Hematopoietic multipotent progenitor cell treated with erythropoietin and hydrocortisone succinate and interleukin-3 and kit ligand, for 6 days (in vitro differentiated cells): Measurements from ENCODE around the gene BGN.

Experiments used
- DNase-seq: peaks from one replicate; pipeline ENCODE4 v3.0.0-alpha.2; 2015

The BGN gene

DNA sequence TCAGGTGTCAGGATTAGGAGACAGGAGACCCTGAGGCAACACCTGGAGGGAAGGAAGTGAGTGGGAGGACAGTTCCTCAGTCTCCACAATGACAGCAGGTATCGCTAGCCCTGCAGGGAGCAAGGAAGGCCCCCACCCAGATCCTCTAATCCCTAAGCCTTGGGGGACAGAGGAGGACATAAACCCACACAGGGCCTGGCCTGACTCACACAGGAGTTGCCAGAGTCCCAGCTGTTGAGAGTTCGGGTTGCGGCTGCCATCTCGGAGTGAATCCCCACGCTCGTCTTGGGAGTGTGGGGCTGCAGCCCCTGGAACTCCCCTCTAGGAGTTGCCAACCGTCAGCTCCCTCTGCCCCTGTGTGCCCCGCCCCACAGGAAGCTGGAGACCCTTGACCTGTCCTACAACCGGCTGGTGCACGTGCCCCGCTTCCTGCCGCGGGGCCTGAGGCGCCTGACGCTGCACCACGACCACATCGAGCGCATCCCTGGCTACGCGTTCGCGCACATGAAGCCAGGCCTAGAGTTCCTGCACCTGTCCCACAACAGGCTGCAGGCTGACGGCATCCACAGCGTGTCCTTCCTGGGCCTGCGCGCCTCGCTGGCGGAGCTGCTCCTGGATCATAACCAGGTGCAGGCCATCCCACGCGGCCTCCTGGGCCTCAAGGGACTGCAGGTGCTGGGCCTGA is 9.2 kb upstream of the BGN start:
- DNase-seq, result no peak

DNA sequence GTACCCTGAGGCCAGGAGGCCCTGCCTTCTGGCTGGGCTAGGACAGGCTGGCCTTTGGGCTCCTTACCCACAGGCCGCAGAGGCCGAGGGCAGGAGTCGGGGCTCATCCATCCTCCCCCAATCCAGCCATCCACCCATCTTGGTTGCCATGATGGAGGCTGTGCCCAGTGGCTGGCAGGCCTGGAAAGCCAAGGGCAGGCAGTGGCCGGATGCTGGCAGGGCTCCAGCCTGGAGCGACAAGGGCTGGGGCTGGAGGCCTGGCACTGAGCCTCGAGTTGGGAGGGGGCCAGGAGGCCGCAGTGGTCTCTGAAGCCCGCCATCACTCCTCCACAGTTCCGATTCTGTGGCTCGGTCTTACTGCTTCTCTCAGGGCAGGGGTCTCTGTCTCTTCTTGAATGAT is 8.6 kb upstream of the BGN start:
- no peak for DNase-seq

DNA sequence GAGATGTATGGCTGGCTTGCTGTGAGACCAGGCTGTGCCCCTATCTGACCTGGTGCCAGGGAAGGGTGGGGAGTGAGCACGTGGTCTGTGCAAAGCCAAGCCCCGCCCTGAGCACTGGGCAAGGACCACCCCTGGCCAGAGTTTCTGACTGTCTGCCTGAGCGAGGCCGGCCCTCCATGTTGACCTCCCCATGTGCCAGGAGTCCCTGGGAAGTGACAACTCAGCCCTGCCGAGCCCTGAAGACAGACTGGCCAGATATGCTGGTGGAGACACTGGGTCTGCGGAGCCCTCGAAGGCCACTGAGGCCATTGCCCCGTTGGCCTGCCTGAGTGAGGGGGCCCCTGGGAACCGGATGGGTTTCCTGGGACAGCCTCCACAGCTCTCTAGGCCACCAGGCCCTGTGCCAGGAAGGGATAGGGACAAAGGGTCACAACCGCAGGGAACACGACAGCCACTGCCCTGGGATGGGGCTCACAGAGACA is 7.1 kb upstream of the BGN start:
- no peak for DNase-seq

DNA sequence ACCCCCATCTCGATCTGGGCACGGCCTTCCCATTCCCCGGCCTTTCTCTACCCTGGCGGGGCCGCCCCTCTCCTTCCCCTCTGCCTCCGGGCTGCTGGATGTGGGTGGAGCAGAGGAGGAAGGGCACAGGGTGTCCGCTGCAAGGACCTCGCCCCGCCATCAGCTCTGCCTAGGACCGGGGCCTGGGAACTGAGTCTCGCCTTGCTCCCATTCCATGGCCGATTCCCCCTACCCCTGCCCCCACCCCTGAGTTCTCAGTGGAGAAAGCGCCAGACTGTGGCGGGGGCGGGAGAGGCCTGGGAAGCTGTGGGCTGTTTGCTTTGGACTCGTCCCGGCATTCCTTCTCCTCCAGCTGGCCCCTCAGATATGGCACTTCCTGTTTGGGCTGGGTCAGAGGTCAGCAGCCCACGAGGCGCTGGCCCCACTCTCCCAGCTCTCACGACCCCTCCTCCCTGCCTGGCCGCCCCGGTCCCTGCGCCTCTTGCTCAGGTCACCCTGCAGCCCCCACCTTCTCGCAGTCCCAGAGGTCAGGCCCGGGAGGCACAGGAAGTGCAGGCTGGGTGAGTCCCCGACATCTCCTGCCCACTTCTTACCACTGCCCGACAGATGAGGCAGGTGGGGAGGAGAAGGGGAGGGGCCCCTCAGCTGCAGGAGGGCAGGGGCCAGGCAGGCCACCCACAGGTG is 6.4 kb upstream of the BGN start:
- no peak for DNase-seq

DNA sequence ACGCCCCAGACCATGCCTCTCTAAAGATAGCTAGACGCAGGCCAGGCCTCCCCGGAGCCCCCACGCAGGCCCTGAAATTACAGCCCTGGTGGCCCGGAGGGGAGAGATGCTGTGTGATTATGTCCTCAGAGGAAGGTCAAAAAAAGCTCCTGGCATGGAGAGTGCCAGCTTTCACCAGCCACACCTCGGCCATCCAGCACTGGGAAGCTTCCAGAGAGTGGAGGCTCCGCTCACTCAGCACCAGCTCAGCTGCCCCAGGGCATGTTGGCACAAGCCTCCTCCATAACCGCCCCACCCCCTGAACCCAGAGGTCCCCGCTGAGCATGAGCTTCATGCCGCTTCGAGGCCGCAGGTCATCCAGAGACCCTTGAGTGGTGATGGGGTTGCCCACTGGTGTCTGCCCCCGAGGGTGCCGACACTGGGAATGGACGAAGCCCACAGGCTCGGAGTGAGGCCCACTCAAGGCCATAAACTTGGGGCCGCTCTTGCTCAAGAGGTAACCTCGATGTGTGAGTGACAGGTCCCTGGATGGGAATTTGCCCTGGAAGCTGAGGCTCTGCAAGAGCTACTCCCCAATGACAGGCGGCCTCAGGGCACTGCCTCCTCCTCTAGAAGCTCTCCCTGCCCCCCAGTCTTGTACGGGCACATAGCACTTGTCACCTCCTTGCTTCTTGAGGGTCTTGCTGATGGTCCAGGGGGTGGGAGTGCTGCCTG is 4.4 kb upstream of the BGN start:
- DNase-seq, result no peak

DNA sequence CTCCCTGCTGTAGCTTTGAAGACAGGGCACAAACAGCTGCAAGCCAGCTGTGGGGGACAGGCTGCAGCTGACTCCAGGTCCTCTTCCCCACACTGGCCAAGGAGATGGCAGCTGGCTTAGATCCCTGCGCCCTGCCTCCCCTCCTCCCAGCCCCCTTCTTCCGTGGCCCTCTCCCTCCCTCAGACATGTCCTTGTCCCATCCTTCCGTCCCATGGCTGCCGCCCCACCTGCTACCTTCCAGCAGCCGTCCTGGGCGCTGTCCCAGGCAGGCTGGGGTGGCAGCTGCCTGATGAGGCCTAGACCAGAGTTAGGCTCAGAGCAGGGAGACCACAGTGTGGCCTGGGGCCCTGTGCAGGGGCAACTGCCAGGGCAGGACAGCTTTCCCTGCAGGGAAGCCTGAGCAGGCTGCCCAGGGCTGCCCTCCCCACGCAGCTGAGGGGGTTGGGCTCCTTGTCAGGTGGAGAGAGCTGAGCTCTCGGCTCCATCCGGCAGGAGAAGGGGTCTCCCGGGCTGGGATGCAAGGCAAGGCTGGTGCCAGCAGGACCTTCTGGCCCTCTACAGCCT is 3.3 kb upstream of the BGN start:
- no peak for DNase-seq

DNA sequence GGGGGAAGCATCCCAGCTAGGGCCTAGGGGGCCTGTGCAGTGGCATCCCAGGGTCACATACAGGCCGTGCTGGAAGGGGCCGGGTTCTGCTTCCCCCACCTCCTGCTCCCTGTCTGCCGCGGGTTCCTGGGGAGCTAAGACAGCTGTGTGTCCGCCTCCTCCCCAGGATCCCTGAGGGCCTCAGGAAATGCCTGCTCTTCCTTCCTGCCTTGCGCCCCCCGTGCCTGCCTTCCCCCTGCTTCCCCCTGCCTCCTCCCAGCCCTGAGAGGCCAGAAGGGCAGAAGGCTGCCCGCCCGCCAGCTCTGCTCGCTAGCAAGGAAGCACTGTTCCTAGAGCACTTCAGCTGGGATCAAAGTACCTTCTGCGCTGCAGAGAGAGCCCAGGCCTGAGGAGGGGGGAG is 2.9 kb upstream of the BGN start:
- DNase-seq, result no peak

DNA sequence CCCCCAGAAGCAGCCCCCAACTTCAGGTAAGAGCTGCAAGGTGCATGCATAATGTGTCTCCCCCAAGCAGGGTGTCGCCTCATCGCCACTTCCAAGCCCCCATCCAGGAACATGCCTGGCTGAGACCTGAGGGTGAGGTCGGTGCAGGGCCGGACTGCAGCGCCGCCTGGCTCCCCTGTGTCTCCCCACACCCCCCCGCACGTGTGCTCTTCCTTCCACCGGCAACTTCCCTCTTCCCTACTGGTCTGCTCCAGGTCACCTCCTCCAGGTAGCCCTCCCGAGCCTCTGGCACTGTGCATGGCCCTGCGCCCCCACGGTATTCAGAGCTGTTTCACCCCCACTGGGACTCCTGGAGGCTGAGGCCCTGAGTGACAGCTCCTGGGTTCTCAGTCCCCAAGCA is 2.2 kb upstream of the BGN start:
- no peak for DNase-seq

DNA sequence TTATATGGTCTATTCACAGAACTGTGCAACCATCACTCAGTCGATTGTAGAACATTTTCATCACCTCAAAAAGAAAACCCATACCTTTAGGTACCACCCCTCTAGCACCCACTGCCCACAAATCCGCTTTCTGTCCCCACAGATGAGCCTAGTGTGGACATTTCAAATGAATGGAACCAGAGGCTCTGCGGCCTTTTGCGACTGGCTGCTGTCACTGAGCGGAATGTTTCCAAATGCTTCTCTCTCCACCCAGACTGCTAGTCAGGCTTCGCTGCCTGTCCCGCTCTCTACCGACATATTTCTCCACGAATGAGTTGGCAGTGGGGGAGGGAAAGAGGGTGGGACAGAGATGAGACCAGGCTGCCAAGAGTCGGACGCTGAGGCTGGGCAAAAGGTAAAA is 1.7 kb upstream of the BGN start:
- DNase-seq, result no peak

DNA sequence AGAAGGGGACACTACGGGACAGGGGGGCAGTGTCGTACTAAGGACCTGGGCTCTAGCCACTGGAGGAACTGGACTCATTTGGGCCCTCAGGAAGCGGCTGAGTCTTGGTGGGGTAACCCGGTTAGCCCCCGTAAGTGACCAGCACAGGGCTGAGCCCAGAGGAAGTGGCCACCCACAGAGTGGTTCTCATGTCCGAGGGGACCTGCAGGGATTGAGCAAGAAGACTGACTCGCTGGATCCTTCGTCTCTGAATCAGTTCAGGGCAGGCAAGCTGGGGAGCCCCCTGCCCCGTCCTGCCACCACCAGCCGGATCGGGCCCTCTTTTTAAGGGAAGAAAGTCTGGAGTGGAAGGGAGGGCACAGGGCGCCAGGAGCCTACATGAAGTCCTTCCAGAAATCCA is 719 bp upstream of the BGN start:
- DNase-seq, result no peak

DNA sequence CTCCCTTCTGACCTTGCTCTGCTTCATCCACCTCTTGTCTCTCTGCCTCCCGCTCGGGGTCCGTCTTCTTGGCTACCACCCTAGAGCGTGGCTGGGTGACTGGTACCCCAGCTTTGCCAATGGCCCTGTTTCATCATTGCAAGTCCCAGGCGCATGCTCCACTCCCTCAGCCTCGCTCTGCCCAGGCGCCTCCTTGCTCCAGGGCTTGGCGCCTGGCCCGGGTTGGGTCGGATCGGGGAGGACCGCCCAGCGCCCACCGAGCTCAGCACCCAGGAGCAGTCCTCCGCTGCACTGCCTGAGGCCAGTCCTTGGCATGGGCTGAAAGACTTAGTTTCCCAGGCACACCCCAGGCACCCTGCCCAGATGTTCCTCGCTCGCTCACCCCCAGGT is 577 bp downstream of the BGN start:
- DNase-seq, result no peak

DNA sequence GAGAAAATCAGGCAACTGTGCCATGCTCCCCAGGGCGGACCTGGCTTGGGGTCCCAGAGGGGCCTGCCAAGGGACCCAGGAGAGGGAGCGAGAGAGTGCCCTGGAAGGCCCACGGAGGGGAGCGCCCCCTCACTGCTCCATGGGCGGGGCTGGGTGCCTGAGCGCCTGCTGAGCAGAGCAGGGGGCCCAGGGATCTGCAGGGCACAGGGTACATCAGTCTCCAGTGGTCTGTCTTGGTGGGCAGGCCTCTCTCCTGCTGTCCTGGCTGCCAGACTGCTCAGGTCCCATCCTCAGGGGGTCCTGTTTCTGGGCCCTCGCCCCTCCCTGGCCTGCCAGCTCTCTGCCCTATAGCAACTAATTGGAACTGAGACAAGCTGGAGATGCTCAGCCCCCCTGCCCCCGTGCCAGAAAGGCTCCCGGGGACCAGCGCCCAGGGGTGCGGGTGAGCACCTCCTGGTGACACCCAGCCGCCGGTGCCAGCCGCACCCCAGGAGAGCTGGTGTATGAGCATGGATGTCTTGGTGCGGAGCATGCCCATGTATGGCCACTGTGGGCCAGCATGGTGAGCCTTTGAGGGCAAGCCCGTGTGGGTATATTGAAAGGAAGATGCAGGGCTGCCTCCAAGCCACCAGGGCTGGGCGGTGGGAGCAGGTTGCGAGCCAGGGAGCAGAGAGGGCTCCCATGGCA is 1.3 kb downstream of the BGN start:
- DNase-seq, result no peak

DNA sequence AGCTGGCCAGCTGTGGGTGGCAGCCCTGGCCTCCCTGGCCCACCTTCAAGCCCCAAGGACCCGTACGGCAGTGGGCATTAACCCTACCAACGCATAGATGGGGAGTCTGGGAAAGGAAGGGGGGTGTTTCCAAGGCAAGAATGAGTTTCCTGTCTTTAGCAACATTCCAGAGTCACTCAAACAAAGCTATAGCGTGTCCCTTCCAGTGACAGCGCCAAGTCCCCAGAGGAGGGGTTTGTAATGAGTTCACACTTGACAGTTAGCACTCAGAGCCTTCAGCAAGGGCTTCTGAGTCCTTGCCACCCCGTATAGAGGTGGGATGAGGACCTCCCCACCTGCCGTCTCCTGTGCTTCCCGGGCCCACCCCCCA is 1.8 kb downstream of the BGN start:
- DNase-seq, result no peak

DNA sequence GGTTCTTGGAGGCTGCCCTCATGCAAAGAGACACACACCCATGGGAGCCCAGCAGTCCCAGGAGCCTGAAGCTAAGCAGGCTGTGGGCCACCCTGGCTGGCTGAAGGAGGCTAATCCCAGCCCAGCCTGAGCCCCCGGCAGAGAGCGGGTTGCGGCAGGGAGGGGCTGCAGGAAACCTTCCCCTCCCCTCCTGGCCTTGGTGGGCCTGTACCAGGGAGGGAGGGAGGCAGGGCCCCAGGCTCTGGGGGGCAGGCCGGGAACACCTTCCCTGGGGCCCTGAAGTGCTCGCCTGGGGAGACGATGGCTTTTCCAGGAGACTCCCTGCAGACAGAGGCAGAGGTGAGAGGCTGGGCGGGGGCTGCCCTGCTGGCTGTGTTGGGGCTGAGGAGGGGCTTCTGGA is 3.7 kb downstream of the BGN start:
- DNase-seq, result no peak

DNA sequence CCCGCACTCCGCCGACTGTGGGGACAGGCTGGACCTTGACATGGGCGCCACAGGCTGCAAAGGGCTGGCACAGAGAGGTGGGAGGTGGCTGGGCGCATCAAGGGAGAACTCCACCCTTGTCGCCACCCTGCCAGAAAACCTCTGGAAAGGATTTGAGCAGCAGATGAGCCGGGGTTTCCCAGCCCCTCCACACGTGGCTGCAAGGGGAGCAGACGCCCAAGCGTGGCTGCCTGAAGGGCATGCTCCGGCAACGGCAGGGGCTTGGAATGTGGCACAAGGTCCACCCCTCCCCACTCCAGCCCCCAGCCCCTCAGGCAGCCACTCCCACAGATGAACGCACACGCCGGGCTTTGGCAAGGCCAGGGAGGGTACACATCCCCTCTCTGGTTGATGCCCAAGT is 4.6 kb downstream of the BGN start:
- DNase-seq, result no peak

DNA sequence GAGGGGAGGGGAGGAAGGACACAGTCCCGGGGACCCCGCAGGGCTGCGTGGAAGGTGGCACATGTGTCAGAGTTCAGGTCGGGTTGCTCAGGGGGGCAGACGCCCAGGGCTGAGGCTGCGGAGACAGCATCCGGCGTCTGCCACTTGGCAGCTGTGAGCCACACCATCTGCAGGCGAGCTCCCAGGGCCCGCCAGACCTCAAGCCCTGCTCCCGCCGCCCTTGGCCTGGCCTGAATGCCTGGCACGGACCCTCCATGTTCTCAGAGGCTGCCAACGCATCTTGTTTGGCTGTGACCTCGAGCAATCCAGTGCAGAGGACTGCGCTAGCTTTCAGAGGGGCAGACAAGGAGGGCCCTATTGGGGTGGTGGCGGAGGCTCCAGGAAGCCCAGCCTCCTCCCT is 5.1 kb downstream of the BGN start:
- DNase-seq, result no peak

DNA sequence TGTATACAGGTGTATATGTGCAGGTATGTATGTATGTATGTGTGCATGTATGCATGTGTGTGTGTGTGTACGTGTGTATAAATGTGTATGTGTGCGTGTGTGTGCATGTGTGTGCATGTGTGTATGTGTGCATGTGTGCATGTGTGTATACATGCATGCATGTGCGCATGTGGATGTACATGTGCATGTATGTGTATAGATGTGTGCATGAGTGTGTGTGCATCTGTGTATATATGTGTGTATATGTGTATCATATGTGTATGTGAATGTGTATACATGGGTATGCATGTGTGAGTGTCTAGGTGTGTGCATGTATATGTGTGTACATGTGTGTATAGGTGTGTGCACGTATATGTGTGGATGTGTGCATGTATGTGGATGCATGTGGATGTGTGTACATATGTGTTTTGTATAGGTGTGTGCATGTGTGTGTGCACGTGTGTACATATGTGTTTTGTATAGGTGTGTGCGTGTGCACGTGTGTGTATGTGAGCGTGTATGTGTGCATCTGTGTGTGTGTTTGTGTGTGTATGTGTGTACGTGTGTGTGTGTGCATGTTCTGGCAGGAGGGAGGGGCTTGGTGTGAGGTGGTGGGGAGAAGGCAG is 6.0 kb downstream of the BGN start:
- DNase-seq, result no peak

DNA sequence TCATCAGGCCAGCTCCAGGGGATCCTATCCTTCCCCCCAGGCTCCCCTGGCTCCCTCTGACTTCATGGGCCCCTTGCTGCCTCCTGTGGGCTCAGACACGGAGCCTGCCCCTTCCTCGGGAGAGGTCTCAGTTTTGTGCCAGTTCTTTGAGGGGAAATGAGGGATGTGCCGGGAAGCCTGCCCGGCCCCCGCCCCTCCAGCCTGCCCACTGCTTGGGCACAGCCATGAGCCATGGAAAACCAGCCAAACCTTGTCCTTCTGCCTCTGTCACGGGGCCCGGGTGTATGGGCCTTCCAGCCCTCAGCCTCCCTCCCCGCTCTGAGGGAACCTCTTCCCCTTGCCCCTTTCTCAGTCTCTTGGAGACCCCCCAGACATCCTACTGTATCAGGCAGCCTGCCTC is 6.8 kb downstream of the BGN start:
- no peak for DNase-seq

DNA sequence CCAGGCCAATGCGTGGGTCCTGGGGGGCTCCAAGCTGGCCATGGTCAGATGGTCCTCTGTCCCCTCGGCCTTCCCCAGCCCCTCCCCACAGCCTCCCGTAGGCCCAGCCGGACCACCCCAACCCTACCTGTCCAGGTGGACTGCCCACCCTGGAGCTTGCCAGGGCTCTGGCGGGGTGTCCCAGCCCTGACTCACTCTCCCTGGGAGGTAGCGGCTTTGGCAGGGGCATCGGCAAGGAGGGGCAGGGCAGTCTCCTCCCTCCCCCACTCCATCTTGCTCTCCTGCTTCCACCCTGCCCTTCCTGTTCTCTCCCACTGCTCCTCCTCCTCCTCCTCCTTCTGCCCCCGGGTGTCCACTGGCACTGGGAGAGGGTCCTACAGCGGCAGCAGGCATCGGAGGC is 7.4 kb downstream of the BGN start:
- DNase-seq, result no peak

DNA sequence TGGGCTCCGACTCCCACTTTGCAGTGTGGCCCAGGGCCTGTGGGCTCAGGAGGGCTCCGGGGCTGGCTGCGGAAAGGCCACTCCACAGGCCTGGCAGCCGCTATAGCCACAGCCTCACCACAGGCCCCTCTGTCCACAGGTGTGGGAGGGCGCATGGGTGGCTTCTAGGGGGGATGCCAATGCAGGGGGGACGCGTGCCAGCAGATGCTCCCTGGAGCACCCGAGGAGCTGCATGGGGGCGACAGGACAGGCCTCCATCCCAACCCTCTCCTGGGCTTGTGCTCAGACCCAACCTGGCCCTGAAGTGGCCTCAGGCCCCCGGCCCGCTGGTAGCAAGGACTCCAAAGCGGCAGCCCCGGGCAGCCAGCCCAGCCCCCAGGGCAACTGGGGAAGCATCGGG is 8.0 kb downstream of the BGN start:
- no peak for DNase-seq

DNA sequence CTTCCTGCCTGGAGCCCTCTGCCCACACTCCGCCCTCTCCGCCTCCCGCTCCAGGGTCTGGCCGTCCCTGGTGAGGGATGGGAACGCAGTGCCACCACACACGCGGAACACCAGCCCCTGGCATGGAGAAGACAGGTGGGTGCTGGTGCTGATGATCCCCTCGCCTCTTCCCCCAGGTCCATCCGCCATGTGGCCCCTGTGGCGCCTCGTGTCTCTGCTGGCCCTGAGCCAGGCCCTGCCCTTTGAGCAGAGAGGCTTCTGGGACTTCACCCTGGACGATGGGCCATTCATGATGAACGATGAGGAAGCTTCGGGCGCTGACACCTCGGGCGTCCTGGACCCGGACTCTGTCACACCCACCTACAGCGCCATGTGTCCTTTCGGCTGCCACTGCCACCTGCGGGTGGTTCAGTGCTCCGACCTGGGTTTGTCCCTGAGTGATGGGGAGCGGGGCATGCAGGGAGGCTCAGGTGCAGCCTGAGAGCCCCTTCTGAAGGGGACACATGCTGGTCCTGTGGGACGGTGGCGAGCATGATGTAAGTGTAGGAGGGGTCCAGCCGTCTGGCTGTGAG is 9.8 kb downstream of the BGN start:
- no peak for DNase-seq

DNA sequence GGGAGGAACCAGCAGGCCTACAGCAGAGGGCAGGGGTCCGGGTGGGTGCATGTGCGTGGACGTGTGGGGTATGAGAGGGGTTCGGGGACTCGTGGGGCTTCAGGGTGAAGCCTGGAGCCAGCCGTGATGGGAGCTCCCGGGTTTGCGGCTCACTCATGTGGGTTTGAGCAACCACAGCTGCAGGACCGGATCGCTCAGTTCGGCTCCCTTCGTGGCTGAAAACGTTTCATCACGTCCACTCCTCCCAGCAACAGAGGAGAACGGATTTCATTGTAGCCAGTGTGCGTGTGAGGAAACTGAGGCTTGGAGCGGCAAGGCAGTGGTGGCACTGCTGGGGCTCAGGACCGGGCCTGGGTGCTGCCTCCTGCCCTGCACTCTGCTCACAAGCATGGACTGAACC is 10.6 kb downstream of the BGN start:
- DNase-seq, result no peak
